ENCODE measurements around the gene GRIA2.

GRIA2 gene

GRCh38 chr4:157270108-157270507 is 49.6 kb downstream of the GRIA2 start:
- no peak for DNase-seq

GRCh38 chr4:157270552-157270951 is 50.0 kb downstream of the GRIA2 start:
- no peak for DNase-seq

GRCh38 chr4:157271166-157271869 is 50.8 kb downstream of the GRIA2 start:
- no peak for DNase-seq

- DNase-seq: no peak
Observed at GRCh38 chr4:157280673-157281072, 60.1 kb downstream of the GRIA2 start.

- DNase-seq: no peak
Observed at GRCh38 chr4:157282019-157282418, 61.5 kb downstream of the GRIA2 start.

GRCh38 chr4:157287445-157287844 is 66.9 kb downstream of the GRIA2 start:
- no peak for DNase-seq

- no peak for DNase-seq
Observed at GRCh38 chr4:157290622-157291021, 70.1 kb downstream of the GRIA2 start.

GRCh38 chr4:157291071-157291470 is 70.5 kb downstream of the GRIA2 start:
- DNase-seq: no peak

GRCh38 chr4:157293673-157294072 is 73.1 kb downstream of the GRIA2 start:
- DNase-seq: no peak

- DNase-seq: no peak
Observed at GRCh38 chr4:157294575-157294974, 74.0 kb downstream of the GRIA2 start.

GRCh38 chr4:157300701-157301100 is 80.2 kb downstream of the GRIA2 start:
- DNase-seq: no peak

GRCh38 chr4:157303471-157303960 is 83.0 kb downstream of the GRIA2 start:
- no peak for DNase-seq

GRCh38 chr4:157304769-157305168 is 84.2 kb downstream of the GRIA2 start:
- DNase-seq: no peak

GRCh38 chr4:157312702-157313101 is 92.2 kb downstream of the GRIA2 start:
- DNase-seq: no peak

- DNase-seq: no peak
Observed at GRCh38 chr4:157314906-157315305, 94.4 kb downstream of the GRIA2 start.

- no peak for DNase-seq
Observed at GRCh38 chr4:157315968-157316367, 95.4 kb downstream of the GRIA2 start.

GRCh38 chr4:157320092-157320491 is 99.6 kb downstream of the GRIA2 start:
- no peak for DNase-seq

GRCh38 chr4:157327666-157328065 is 107.1 kb downstream of the GRIA2 start:
- no peak for DNase-seq

- DNase-seq: no peak
Observed at GRCh38 chr4:157357887-157358286, 137.4 kb downstream of the GRIA2 start.

GRCh38 chr4:157358439-157358838 is 137.9 kb downstream of the GRIA2 start:
- DNase-seq: no peak

- DNase-seq: no peak
Observed at GRCh38 chr4:157358851-157359250, 138.3 kb downstream of the GRIA2 start.

- no peak for DNase-seq
Observed at GRCh38 chr4:157363360-157363759, 142.8 kb downstream of the GRIA2 start.

- DNase-seq: no peak
Observed at GRCh38 chr4:157372154-157372553, 151.6 kb downstream of the GRIA2 start.

GRCh38 chr4:157372567-157372966 is 152.0 kb downstream of the GRIA2 start:
- DNase-seq: no peak

- DNase-seq: no peak
Observed at GRCh38 chr4:157389741-157390140, 169.2 kb downstream of the GRIA2 start.
